HG03103 (cell line): ENCODE measurements around the gene LIN7A.
A peak's percentile ranks its signal among the peaks of the same experiment; 100 is the strongest.

Source experiments
- ATAC-seq: cut with Tn5 transposase; IDR thresholded peaks from one replicate; pipeline ENCODE4 v1.9.1; 2021; ENCODE audit warnings: low read depth; ENCODE audit not compliant: unreplicated experiment

LIN7A gene, protein sequence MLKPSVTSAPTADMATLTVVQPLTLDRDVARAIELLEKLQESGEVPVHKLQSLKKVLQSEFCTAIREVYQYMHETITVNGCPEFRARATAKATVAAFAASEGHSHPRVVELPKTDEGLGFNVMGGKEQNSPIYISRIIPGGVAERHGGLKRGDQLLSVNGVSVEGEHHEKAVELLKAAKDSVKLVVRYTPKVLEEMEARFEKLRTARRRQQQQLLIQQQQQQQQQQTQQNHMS

DNA sequence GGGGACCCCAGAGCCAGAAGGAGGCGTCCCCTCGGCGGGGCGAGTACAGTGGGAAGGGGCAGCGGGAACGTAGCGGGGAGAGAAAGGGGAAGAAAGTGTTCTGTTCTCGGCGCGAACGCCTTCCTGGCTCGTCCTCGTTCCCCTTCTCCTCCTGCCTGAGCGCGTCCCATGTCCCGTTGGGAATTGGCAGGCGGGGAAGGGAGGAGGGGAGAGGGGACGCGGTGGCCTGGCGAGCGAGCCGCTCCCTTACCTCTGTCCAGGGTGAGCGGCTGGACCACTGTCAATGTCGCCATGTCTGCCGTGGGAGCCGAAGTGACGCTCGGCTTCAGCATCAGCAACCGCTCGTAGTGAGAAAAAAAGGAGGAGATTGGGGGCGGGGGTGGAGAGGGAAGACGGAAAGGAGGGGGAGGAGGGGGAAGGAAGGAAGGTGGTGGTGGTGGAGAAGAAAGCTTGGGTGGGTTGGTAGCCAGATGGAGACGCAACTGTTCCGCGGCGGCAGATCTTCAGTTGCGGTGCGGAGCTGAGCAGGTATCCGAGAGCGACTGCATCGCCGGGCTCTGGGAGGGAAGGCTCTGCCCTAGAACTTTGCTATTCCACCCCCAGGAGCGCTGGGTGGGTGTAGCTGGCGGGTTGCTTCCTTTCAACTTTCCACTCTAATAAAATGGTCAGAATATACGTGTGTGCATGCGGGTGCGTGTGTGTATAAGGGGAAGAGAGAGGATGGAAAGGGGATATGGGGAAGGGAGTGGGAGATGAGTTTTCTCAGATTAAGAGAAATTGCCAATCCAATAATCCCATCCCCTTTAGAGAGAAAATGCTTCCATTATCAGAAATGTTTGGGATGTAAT, at the start of gene LIN7A:
Gene LIN7A, minus strand, starts transcription at position 544 of the 848 bp plus-strand sequence. Its CDS starts 212 bp downstream, at position 332.
- no peak for ATAC-seq

DNA sequence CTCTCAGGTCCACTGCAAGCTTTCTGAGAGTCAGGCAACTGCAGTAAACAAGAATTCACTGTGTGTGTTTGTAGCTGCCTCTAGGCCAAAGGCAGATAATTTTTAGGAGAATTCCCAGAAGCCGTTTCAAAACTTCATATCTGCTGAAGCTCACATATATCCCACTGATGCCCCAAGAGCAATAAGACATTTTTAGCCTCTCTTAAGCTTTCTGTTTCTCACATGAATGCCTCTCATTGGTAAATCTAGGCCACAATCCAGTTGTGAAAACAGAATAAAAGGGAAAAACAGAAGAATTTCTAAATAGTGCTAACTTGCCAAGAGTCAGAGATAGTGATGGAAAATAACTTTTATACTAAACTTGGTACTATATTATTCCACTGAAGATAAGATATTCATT, 48.5 kb upstream of the LIN7A start:
- ATAC-seq = no peak

DNA sequence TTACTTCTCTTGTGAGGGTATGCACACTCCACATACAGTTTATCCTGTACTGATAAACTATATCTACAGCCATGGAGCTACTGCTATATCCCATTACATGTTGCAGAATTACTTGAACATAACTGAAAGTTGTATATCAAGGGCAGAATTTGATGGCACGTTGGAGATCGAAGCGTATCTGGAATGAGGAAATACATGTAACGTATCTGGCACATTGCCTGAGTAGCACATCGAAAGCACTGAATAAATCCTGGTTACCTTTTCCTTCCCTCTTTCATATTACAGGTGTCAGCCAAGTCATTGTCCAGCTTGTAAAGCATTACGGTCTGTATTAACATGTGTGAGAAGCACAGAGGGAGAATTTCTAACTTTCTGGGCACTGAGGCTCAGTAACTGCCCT, 42.1 kb upstream of the LIN7A start:
- no peak for ATAC-seq

DNA sequence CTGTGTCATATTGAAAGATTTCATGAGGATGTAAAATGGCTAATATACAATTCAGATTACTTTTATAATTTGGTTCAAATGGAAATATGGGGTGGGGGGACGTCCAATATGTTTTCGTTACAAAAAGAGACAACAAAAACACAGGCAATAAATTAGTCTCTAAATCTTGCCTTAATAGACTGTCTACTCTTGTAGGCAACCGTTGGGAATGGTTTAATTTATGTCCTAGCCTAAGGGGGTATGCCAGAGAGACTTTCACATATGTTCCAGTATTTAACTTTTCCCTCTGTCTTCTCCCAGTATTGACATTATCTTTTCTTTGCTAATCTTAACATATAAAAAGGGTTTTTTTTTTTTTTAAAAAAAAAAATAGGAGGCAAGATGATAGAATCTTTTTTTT, 41.5 kb upstream of the LIN7A start:
- ATAC-seq = no peak

DNA sequence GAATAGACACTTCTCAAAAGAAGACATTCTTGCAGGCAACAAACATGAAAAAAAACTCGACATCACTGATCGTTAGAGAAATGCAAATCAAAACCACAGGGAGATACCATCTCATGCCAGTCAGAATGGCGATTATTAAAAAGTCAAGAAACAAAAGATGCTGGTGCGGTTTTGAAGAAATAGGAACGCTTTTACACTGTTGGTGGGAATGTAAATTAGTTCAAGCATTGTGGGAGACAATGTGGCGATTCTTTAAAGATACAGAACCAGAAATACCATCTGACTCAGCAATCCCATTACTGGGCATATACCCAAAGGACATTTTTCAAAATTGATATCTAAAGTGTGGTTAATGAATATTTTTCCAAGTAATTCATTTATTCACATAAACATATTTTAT, 39.6 kb upstream of the LIN7A start:
- ATAC-seq = no peak

DNA sequence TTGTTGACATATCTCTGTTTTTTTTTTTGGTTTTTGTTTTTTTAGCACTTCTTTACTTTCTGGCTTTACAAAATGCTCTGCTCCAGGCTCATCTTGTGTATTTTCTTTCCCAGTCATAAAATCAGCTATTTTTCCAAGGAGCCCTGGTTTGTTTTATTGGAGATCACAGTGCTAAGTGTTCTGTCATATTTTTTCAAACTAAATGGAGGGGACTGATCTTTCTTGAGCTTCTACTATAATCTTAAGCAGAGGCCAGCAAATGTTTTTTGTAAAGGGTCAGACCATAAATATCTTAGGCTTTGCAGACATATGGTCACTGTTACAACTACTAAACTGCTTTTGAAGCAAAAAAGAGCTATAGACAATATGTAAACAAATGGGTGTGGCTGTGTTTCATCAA, 30.6 kb upstream of the LIN7A start:
- ATAC-seq = no peak

DNA sequence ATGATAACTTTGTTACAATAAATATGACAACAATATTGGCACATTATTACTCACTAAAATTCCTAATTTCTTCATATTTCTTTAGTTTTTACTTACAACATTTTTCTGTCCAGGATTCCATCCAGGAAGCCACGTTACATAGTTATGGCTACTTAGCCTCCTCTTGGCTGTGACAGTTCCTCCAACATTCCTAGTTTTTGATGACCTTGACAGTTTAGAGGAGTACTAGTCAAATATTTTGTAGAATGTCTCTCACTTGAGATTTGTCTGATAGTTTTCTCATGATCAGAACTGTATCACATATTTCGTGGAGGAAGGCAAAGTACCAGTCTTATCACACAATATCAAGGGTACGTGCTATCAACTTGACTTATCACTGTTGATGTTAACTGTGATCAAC, 29.8 kb upstream of the LIN7A start:
- no peak for ATAC-seq

DNA sequence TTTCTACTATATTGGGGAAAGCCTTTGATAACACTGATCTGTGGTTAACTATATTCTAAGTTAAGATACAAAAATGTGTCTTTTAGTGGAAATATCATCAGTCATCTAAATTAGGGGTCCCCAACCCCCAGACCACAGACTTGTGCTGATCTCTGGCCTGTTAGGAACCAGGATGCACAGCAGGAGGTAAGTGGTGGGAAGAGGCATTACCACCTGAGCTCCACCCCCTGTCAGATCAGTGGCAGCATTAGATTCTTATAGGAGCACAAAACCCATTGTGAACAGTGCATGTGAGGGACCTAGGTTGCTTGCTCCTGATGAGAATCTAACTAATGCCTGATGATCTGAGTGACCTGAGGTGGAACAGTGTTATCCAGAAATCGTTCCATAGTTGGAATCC, 28.3 kb upstream of the LIN7A start:
- ATAC-seq = no peak

DNA sequence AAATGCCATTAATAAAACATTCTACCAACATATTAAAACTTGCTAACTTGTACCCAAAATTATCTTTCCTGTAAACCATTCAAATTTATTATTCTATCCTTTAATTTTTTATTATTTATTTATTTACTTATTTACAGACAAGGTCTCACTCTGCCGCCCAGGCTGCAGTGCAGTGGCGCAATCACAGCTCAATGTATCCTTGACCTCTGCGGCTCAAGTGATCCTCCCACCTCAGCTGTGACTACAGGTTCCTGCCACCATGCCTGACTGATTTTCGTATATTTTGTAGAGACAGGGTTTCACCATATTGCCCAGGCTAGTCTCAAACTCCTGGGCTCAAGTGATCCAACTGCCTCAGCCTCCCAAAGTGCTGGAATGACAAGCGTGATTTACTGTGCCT, 20.4 kb upstream of the LIN7A start:
- ATAC-seq = no peak

DNA sequence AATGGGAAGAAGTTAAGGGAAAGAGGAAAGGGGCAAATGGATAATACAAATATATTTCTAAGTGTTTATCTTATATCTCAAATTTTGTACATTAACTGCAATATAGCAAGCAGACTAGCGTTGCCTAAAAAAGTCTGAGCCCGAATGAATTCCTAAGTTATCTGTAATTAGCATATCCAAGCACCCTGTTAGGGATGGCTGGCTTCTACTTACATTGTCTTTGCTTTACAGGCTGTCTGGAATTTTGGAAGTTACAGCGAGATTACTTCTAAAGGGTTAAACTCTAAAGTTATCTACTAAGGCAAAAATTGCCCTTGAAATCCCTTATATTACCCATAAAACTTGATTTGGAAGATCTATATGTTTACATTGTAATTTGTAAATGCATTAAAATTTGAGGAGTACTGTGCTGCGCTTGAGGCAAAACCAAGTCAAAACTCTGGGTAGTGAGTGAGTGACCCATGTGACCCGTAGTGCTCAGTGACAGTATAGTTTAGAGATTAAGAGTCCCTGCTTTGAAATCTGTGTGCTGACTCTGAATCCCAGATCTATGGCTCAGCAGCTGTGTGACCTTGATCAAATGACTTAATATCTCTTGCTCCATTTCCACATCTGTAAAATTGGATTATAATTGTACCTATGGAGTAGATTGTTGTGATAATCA, 17.3 kb upstream of the LIN7A start:
- no peak for ATAC-seq

DNA sequence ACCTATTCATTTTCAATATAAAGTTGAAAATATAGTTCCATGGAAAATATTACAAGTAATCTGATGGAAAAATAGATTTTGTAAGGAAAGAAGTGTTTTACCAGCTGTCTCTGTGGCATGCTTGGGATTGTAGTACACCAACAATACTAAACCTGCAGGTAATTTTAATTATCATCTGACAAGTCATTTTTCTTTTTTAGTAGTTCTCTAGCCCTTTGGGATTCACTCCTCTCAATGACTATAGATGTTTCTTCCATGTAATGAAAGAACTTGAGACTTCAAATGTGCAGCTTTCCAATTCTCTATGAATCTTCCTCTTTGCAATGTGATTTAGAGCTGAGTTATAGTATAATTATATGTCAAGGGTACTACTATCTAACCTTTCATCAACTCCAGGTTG, 14.7 kb upstream of the LIN7A start:
- ATAC-seq = no peak

DNA sequence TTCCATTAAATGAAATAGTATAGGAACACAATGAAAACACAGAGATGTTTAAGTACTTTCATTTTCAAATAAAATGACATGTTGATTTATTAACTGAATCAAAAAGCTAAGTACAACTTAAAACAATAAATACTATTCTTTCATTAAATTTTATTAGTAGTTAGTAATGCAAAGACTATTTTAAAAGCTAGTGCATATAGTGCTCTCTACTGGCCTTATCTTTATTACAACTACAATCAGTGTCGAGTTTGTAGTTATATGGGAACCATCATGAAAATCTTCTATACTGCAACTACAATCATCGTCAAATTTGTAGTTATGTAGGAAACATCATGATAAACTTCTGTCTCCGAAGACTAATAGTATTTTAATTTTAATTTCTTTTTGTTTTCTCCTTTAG, 8.9 kb upstream of the LIN7A start:
- no peak for ATAC-seq

DNA sequence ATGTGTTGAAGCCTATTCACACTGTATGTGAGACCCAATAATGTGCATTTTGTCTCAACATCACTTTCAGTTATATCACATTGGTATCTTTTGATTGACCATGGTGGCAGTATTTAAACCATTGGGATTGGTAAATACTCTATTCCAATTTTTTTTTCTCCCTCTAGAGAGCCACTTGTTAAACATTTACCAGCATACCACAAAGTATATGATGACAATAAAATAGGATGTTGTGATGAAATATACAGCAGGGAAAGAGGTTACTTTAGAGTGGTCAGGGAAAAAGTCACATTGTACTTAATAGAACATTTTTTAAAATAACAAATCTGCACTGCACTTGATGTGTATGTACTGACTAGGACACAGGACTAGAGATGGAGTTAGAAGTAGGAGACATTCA, 5.6 kb upstream of the LIN7A start:
- ATAC-seq = no peak

DNA sequence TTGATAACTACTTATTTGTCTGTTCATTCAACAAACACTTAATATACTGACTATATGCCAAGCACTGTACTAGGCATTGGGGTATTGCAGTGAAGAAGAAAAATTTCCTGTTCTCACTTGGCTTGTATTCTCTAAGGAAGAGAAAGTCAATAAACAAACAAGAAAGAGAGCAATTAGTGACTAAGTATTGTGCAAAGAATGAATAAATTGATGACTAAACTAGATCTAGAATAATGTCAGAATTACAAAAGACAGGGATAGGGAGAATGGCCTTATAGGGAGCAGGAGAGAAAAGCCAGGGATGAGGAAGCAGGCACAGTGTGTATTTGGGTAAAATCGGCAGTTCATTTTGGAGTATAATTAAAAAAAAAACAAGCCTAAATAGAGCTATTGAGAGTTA, 4.2 kb upstream of the LIN7A start:
- ATAC-seq = no peak

DNA sequence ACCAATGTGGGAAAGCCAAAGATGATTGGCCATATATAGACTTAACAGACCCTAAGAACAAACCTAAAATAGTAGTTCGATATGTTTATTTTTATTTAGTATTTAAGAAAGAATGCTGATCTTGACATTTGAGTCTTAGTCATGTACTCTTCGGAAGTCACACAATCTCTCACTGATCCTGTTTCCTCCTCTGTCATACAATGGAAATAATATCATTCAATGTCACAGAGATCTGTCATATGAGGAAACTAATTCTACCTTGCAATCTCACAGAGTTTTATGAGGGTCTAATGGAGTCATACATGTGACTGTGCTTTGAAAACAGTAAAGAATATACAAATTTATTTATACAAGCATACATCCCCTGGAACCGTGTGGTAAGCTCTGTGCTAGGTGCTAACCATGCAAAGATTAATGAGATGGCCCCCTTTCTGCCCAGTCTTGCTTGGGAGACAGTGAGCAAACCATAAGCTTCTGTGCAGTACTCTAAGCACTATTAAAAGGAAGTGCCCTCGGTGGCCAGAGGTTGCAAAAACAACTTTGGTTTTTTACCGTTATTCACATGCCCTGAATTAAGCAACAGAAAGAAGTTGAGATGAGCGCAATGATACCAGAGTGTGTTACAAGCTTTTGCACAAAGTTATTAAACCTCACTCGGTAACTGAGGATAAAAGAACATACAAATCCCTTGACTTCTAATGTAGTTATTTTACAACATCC, 1.7 kb upstream of the LIN7A start:
- ATAC-seq = no peak

DNA sequence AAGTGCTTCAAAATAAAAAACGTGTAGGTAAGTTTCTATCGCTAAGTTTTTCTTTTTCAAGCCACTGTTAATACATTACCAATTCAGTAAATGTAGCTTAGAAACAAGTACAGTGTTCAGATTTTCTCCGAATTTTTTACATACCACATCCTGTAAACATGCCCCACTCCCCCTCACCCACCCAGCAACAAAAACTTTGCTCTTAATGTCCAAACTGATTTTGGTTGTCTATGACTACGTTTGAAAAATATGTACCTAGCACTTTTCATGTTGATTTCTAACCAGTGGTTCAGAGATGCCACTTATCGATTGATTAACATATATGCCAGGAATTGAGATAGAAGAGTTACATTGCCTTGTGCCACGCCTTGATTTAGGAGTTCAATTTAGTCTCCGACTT, 663 bp upstream of the LIN7A start:
- ATAC-seq = no peak

DNA sequence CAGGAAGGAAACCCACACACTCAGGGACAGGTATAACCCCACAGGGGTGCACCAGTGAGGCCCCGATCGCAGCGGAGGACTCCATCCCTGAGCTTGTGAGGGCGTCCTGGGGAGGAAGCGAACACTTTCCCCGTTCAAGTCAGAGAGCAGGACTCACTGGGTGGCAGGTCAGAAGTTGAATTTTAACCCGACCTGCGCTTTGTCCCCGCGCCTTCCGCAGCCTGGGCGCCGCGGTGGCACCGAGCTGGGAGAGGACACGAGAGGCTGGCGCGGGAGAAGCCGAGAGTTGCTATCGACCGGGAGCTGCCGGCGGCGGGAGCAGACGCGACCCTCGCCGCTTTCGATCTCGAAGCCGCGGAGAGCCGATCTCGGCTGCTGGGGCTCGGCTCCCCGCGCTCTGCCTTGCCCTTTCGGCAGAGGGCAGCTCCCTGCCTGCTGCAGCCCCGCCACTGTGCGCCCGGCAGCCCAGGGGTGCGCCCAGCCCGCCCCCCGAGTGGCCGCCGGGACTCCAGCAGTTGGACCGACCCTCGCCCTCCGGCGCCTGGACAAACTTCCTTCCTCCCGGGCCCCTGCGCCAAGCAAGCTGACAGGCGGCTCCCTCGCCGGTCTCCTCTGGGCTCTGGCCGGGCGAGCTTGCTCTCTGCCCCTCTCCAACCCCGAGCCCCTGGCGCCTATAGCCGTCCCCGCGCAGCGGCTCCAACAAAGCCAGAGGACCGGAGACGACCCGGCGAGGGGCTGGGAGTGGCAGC, 918 bp downstream of the LIN7A start:
- peak; percentile 47 for ATAC-seq

DNA sequence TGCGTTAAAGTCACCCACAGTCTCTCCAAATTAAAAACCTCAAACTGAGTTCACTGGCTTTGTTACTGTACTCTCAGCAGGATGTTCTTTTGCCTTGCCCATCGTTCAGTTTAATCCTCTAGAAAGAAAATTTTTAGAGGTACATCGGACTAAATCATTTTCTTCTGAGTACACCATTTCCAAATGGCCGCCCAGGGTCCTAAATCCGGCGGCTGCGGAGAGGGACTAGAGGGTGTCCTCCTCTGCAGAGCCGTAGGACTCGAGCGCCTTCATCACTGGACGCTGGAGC, 1.4 kb downstream of the LIN7A start:
- no peak for ATAC-seq

DNA sequence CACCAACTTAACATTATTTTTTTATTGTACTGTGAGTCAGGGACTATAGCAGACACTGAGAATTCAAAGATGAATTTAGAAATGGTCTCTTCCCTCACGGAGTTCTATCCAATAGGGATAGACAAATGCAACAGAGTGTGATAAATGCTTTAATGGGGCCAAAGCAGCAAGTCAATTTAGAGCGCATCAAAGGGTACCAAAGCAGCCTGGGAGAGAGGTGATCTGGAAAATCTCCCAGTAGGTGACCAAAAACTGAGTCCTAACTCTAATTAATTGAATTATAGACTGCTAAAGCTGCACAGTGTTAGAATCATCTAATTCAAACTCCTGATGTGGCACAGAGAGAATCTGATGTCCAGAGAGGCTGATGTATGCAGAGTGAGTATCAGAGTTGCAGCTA, 2.6 kb downstream of the LIN7A start:
- ATAC-seq = no peak

DNA sequence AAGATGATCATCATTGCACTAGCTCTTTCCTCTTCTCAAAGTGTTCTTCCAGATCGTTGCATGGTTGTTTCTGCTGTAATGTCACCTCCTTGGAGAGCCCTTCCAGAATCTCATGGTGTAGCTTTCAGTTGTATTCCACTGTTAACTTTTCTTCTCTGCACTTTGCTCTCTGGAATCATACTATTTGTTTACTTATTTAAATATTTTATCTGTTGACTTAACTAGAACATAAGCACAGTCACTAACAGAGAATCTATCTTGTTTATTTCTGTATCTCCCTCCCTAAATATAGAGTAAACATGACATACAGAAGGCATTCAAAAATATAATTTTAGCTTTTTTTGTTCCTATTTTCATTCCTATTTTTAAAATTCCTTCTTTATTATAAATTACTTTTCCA, 11.8 kb downstream of the LIN7A start:
- no peak for ATAC-seq

DNA sequence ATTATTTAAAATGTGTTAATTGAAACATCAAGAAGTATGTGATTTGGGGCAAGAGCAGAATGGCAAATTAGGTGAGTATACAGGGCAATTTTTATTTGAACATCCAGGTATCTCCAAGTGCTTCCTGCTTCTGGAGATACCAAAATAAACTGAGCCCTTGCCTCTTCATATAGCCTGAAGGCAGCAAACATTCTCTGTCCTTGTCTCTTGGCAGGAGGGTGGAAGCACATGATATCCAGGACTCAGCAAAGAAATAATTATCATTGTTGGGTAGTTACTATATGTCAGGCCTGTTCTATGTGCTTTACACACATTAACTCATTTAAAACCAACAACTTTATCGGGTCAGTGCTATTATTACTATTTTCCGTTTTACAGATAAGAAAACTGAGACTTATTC, 12.5 kb downstream of the LIN7A start:
- no peak for ATAC-seq
